ENCODE measurements around the gene TERT.

DNA sequence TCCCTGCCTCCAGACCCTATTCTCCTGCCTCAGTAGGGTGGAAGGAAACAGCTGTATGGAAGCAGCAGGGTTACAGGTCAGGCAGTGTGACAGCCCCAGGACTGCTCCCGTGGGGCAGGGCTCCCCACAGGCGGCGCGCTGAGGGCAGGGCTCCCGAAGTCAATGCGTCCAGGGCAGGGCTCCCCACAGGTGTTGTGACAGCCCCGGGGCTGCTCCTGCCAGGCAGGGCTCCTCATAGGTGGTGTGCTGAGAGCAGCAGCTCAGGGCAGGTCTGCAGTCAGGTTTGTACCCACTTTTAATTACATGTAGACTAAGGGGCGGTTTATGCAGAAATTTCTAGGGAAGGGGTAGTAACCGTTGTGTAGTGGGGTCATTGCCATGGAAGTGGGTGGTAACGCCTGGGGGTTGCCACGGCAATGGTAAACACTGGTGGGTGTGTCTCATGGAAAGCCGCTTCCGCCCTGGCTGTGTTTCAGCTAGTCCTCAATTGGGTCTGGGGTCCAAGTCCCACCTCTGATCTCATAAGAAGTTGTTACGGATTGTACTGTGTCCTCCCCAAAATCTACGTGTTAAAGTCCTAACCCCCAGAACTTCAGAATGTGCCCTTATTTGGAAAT is 16.7 kb upstream of the TERT start:
- TF ChIP-seq, protein P1, sequence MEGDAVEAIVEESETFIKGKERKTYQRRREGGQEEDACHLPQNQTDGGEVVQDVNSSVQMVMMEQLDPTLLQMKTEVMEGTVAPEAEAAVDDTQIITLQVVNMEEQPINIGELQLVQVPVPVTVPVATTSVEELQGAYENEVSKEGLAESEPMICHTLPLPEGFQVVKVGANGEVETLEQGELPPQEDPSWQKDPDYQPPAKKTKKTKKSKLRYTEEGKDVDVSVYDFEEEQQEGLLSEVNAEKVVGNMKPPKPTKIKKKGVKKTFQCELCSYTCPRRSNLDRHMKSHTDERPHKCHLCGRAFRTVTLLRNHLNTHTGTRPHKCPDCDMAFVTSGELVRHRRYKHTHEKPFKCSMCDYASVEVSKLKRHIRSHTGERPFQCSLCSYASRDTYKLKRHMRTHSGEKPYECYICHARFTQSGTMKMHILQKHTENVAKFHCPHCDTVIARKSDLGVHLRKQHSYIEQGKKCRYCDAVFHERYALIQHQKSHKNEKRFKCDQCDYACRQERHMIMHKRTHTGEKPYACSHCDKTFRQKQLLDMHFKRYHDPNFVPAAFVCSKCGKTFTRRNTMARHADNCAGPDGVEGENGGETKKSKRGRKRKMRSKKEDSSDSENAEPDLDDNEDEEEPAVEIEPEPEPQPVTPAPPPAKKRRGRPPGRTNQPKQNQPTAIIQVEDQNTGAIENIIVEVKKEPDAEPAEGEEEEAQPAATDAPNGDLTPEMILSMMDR (IDR thresholded peaks at IDR 0.05): no peak
- TF ChIP-seq EP300 (IDR thresholded peaks at IDR 0.05) (no peak), POLR2AphosphoS5 (IDR thresholded peaks at IDR 0.05) (no peak), POLR2A (IDR thresholded peaks at IDR 0.05) (no peak)
